ENCODE results near the gene ACVR1.
"Not testable (repeated sequence)": the region's sequence is repeated elsewhere in the genome, so short reads cannot be mapped to it uniquely, and the experiment has no call there.

Gene ACVR1

GRCh38 chr2:157893611-157894010, 17.5 kb upstream of the ACVR1 start:
- no peak for DNase-seq (ENCODE audit: low spot score)

GRCh38 chr2:157891643-157892041, 15.5 kb upstream of the ACVR1 start:
- DNase-seq (ENCODE audit: low spot score) = no peak

GRCh38 chr2:157890969-157891642, 15.0 kb upstream of the ACVR1 start:
- DNase-seq (ENCODE audit: low spot score) = no peak

GRCh38 chr2:157887946-157888345, 11.8 kb upstream of the ACVR1 start:
- no peak for DNase-seq (ENCODE audit: low spot score)

- not testable (repeated sequence) for DNase-seq (ENCODE audit: low spot score)
These were observed 8.4 kb upstream of the ACVR1 start for GRCh38 chr2:157884533-157884932.

- no peak for DNase-seq (ENCODE audit: low spot score)
These were observed 4.8 kb upstream of the ACVR1 start for GRCh38 chr2:157880927-157881326.

- no peak for DNase-seq (ENCODE audit: low spot score)
These were observed 1.8 kb upstream of the ACVR1 start for GRCh38 chr2:157877761-157878400.

GRCh38 chr2:157876786-157877138, 632 bp upstream of the ACVR1 start:
- no peak for DNase-seq (ENCODE audit: low spot score)

GRCh38 chr2:157875641-157876065, 477 bp downstream of the ACVR1 start:
- no peak for DNase-seq (ENCODE audit: low spot score)

GRCh38 chr2:157874997-157875640, 1.0 kb downstream of the ACVR1 start:
- peak; percentile 62 for DNase-seq (ENCODE audit: low spot score)

GRCh38 chr2:157874348-157874747, 1.8 kb downstream of the ACVR1 start:
- DNase-seq (ENCODE audit: low spot score) = no peak

GRCh38 chr2:157872791-157873190, 3.3 kb downstream of the ACVR1 start:
- no peak for DNase-seq (ENCODE audit: low spot score)

GRCh38 chr2:157871415-157871814, 4.7 kb downstream of the ACVR1 start:
- DNase-seq (ENCODE audit: low spot score) = no peak

GRCh38 chr2:157868993-157869392, 7.1 kb downstream of the ACVR1 start:
- DNase-seq (ENCODE audit: low spot score) = no peak

GRCh38 chr2:157867703-157868102, 8.4 kb downstream of the ACVR1 start:
- DNase-seq (ENCODE audit: low spot score) = no peak

GRCh38 chr2:157866666-157867642, 9.2 kb downstream of the ACVR1 start:
- DNase-seq (ENCODE audit: low spot score) = no peak

GRCh38 chr2:157866202-157866601, 9.9 kb downstream of the ACVR1 start:
- DNase-seq (ENCODE audit: low spot score) = no peak

- DNase-seq (ENCODE audit: low spot score) = no peak
These were observed 11.2 kb downstream of the ACVR1 start for GRCh38 chr2:157864857-157865430.

GRCh38 chr2:157858846-157859245, 17.3 kb downstream of the ACVR1 start:
- no peak for DNase-seq (ENCODE audit: low spot score)

GRCh38 chr2:157857881-157858280, 18.2 kb downstream of the ACVR1 start:
- no peak for DNase-seq (ENCODE audit: low spot score)

- DNase-seq (ENCODE audit: low spot score) = no peak
These were observed 20.0 kb downstream of the ACVR1 start for GRCh38 chr2:157856187-157856515.

- no peak for DNase-seq (ENCODE audit: low spot score)
These were observed 22.3 kb downstream of the ACVR1 start for GRCh38 chr2:157853820-157854219.

Data from AG08396 (cell line).